ENCODE results near the gene SFMBT2.
"Not testable (repeated sequence)": the region's sequence is repeated elsewhere in the genome, so short reads cannot be mapped to it uniquely, and the experiment has no call there.

The SFMBT2 gene

GRCh38 chr10:7403620-7404019 is 7.2 kb downstream of the SFMBT2 start:
- no peak for DNase-seq

GRCh38 chr10:7401782-7402181 is 9.1 kb downstream of the SFMBT2 start:
- DNase-seq, result no peak

GRCh38 chr10:7401156-7401555 is 9.7 kb downstream of the SFMBT2 start:
- no peak for DNase-seq

- peak in 8 of 56 donors; percentile 12 to 58 (median 20) for DNase-seq
Observed at GRCh38 chr10:7400068-7400715, 10.6 kb downstream of the SFMBT2 start.

- no peak for DNase-seq
Observed at GRCh38 chr10:7399533-7399932, 11.3 kb downstream of the SFMBT2 start.

GRCh38 chr10:7397049-7398035 is 13.5 kb downstream of the SFMBT2 start:
- no peak for DNase-seq

GRCh38 chr10:7392301-7392700 is 18.5 kb downstream of the SFMBT2 start:
- DNase-seq, result not testable (repeated sequence)

- DNase-seq, result no peak
Observed at GRCh38 chr10:7391748-7392147, 19.1 kb downstream of the SFMBT2 start.

- not testable (repeated sequence) for DNase-seq
Observed at GRCh38 chr10:7390689-7391110, 20.1 kb downstream of the SFMBT2 start.

GRCh38 chr10:7389844-7390243 is 21.0 kb downstream of the SFMBT2 start:
- DNase-seq, result no peak

GRCh38 chr10:7389346-7389745 is 21.5 kb downstream of the SFMBT2 start:
- DNase-seq, result no peak

GRCh38 chr10:7388602-7389001 is 22.2 kb downstream of the SFMBT2 start:
- DNase-seq, result no peak

- DNase-seq, result not testable (repeated sequence)
Observed at GRCh38 chr10:7388149-7388548, 22.7 kb downstream of the SFMBT2 start.

- no peak for DNase-seq
Observed at GRCh38 chr10:7385114-7385513, 25.7 kb downstream of the SFMBT2 start.

- no peak for DNase-seq
Observed at GRCh38 chr10:7383442-7383841, 27.4 kb downstream of the SFMBT2 start.

- no peak for DNase-seq
Observed at GRCh38 chr10:7380704-7381241, 30.1 kb downstream of the SFMBT2 start.

GRCh38 chr10:7378602-7379403 is 32.0 kb downstream of the SFMBT2 start:
- peak in 1 of 56 donors; percentile 37 for DNase-seq

GRCh38 chr10:7377614-7378248 is 33.1 kb downstream of the SFMBT2 start:
- no peak for DNase-seq

GRCh38 chr10:7374795-7375194 is 36.0 kb downstream of the SFMBT2 start:
- no peak for DNase-seq

GRCh38 chr10:7373039-7373438 is 37.8 kb downstream of the SFMBT2 start:
- no peak for DNase-seq

- DNase-seq, result no peak
Observed at GRCh38 chr10:7372504-7372903, 38.3 kb downstream of the SFMBT2 start.

Data from amygdala (tissue), 56 donors.